Measurements from ENCODE around the gene DNAH8. TPM values are rescaled to one million over a fixed set of nuclear protein-coding genes. Genes with fewer than 3 reads are reported as not detected.

Gene DNAH8
- total RNA-seq, 1 donor from 2014 or later = 1.1 TPM

DNA sequence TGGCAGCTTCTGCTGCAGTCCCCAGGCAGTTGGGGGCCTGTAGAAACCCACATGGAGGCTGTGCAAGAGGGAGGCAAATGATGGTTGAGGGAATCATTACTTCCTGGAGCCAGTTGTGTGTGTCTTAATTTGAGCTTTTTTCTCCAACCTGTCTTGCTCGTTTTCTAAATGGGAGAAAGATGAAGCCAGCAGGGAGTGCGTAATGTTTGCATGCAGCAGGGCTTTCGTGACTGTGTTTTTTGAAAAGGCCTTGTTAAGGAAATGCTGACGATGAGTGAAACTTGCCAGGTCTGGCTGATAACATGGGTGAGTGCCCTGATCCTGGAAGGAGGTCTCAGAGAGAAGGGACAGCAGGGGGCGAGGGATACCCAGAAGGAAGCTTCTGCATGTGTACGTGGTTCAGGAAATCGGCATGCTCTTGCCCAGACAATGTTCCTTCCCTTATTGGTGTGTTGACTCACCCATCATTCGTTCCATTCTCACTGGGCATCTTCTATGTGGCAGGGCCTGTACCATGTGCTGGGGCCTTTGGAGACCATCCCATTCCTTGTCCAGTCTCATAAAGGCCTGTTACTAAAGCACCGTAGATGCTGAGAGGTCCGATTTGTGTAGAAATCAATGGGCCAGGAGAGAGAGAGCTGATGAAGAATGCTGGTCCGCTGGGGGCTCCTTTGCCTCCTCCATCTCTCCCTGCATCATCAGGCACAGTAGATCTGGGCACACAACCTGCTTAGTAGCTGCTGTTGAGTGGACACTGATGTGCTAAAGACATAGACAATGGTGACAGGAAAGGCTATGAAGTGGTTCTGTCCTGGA, 360.9 kb downstream of the DNAH8 start:
- no peak overlapping the region for H3K27ac Mint-ChIP-seq
- DNase-seq (ENCODE audit: low spot score) = no peak
- H3K9ac ChIP-seq = no peak overlapping the region

DNA sequence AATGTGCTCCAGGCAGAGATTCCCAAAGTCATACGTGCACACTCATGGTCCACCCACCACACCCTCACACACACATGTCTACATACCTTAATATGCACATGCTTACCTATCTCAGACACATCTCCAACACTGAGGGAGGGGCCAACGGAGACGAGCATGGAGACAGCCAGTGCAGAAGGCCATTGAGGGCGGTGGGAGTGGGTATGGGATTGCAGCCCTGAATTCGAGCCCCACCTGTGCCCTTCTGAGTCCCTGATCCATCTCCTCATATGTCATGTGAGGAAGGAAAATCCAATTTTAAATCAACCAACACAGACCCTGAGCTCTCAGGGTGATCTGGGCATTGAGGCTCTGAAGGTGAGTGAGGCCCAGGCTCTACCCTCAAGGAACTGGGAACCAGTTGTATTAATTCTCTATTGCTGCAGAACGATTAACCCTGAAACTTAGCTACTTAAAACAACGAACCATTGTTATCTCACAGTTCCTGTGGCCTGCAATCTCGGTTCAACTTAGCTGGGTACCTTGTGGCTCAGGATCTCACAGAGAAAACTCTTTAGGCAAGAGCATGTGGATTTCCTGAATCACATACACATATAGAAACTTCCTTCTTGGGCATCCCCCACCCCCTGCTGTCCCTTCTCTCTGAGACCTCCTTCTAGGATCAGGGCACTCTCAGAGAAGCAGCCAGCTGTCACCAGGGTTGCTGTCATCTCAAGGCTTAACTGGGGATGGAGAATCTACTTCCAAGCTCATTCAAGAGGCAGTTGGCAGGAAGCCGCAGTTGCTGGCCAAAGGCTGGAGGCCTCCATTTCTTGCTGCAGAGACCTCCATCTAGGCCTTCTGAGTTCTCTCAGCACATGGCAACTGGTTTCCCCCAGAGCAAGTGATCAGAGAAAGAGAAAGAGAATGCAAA, 361.8 kb downstream of the DNAH8 start:
- Histone ChIP-seq H3K9me3 (ENCODE audit: low read depth) (no peaks in the 10 kb centered on the region), H4K20me1 (ENCODE audit: low read depth) (no peaks in the 10 kb centered on the region), H2AFZ (replicated peaks) (no peak overlapping the region), H3K27ac (no peak overlapping the region), H3K36me3 (no peaks in the 10 kb centered on the region), H3K9ac (no peak overlapping the region), H3K27me3 (no peaks in the 10 kb centered on the region), H3K4me1 (no peaks in the 10 kb centered on the region), H3K79me2 (ENCODE audit: low read depth) (no peaks in the 10 kb centered on the region), H3K4me2 (no peak overlapping the region), H3F3A (ENCODE audit: low read depth) (no peaks in the 10 kb centered on the region), H3K4me3 (no peak overlapping the region)
- H3K4me3 Mint-ChIP-seq = no peak overlapping the region
- peaks cover 14% of the 10 kb centered on the region for H3K4me1 Mint-ChIP-seq
- H3K27me3 Mint-ChIP-seq (ENCODE audit: insufficient read depth, low read depth) = peaks cover 5% of the 10 kb centered on the region
- no peaks in the 10 kb centered on the region for H3K9me3 Mint-ChIP-seq
- no peak for DNase-seq (ENCODE audit: low spot score)
- TF ChIP-seq EZH2 (IDR thresholded peaks at IDR 0.05) (no peak), EZH2phosphoT487 (IDR thresholded peaks at IDR 0.05) (no peak)
- TF ChIP-seq, protein P1, sequence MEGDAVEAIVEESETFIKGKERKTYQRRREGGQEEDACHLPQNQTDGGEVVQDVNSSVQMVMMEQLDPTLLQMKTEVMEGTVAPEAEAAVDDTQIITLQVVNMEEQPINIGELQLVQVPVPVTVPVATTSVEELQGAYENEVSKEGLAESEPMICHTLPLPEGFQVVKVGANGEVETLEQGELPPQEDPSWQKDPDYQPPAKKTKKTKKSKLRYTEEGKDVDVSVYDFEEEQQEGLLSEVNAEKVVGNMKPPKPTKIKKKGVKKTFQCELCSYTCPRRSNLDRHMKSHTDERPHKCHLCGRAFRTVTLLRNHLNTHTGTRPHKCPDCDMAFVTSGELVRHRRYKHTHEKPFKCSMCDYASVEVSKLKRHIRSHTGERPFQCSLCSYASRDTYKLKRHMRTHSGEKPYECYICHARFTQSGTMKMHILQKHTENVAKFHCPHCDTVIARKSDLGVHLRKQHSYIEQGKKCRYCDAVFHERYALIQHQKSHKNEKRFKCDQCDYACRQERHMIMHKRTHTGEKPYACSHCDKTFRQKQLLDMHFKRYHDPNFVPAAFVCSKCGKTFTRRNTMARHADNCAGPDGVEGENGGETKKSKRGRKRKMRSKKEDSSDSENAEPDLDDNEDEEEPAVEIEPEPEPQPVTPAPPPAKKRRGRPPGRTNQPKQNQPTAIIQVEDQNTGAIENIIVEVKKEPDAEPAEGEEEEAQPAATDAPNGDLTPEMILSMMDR (IDR thresholded peaks at IDR 0.05) = no peak
- H3K27ac Mint-ChIP-seq = no peak overlapping the region
- H3K36me3 Mint-ChIP-seq = no peaks in the 10 kb centered on the region

More for the DNA sequence above, 360.9 kb downstream of the DNAH8 start:
- no peaks in the 10 kb centered on the region for H3K27me3 ChIP-seq
- H3K36me3 ChIP-seq = no peaks in the 10 kb centered on the region
- H3K9me3 ChIP-seq (ENCODE audit: low read depth) = no peaks in the 10 kb centered on the region
- no peaks in the 10 kb centered on the region for H3K9me3 Mint-ChIP-seq
- TF ChIP-seq EZH2phosphoT487 (IDR thresholded peaks at IDR 0.05) (no peak), EZH2 (IDR thresholded peaks at IDR 0.05) (no peak)
- TF ChIP-seq, protein P1 (IDR thresholded peaks at IDR 0.05) = no peak
- no peak overlapping the region for H2AFZ ChIP-seq (replicated peaks)
- H3K36me3 Mint-ChIP-seq = no peaks in the 10 kb centered on the region
- no peaks in the 10 kb centered on the region for H4K20me1 ChIP-seq (ENCODE audit: low read depth)
- H3K4me3 Mint-ChIP-seq = no peak overlapping the region
- H3K4me3 ChIP-seq = no peak overlapping the region
- no peak overlapping the region for H3K27ac ChIP-seq
- peaks cover 5% of the 10 kb centered on the region for H3K27me3 Mint-ChIP-seq (ENCODE audit: insufficient read depth, low read depth)
- H3K4me1 ChIP-seq = no peaks in the 10 kb centered on the region
- no peaks in the 10 kb centered on the region for H3K79me2 ChIP-seq (ENCODE audit: low read depth)
- H3K4me1 Mint-ChIP-seq = peaks cover 14% of the 10 kb centered on the region
- no peaks in the 10 kb centered on the region for H3F3A ChIP-seq (ENCODE audit: low read depth)
- no peak overlapping the region for H3K4me2 ChIP-seq

DNA sequence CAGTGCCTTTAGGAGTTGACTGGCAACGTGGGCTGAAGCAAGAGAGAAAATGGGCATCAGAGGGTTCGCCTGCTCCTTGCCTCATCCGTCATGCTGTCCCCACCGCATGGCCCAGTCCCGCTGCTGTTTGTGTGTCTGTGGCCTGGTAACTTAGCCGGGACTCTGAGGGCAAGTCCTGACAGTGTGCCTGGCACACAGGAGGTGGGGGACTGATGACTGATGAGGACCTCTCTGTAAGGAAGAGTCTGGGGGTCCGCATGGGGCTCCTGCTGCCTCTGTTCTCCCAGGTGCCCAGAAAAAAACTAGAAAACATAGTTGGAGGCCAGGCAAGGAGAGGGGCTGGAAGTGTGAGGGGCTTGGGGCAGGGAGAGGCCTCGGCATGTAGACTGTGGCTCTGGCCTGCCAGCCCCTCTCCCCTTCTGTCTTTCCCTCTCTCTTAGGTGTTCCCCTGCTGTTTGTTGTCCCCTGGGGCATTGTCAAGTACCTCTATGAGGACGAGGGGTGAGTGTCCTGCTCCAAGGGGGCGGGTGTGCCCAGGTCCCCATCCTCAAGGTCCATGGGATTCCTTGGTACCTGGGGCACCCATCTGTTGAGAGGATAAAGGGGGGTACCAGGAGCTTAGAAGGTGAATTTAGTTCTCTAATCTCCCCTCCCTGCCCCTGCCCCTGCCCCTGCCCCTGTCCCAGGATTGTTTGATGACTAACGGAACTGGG, 362.9 kb downstream of the DNAH8 start:
- H3K27ac ChIP-seq = no peak overlapping the region
- H3K27me3 ChIP-seq = no peaks in the 10 kb centered on the region
- no peaks in the 10 kb centered on the region for H3K9me3 ChIP-seq (ENCODE audit: low read depth)
- no peak overlapping the region for H2AFZ ChIP-seq (replicated peaks)
- H3F3A ChIP-seq (ENCODE audit: low read depth) = no peaks in the 10 kb centered on the region
- H3K79me2 ChIP-seq (ENCODE audit: low read depth) = no peaks in the 10 kb centered on the region
- TF ChIP-seq EZH2 (IDR thresholded peaks at IDR 0.05) = no peak
- TF ChIP-seq, protein P1 (IDR thresholded peaks at IDR 0.05) = no peak
- no peak for TF ChIP-seq EZH2phosphoT487 (IDR thresholded peaks at IDR 0.05)
- Mint-ChIP-seq H3K9me3 (no peaks in the 10 kb centered on the region), H3K4me3 (no peak overlapping the region), H3K27ac (no peak overlapping the region), H3K4me1 (peaks cover 14% of the 10 kb centered on the region), H3K36me3 (no peaks in the 10 kb centered on the region), H3K27me3 (ENCODE audit: insufficient read depth, low read depth) (peaks cover 7% of the 10 kb centered on the region)
- no peak overlapping the region for H3K4me2 ChIP-seq
- H3K9ac ChIP-seq = no peak overlapping the region
- H3K4me3 ChIP-seq = no peak overlapping the region
- H3K4me1 ChIP-seq = no peaks in the 10 kb centered on the region
- H3K36me3 ChIP-seq = no peaks in the 10 kb centered on the region
- DNase-seq (ENCODE audit: low spot score) = no peak
- no peaks in the 10 kb centered on the region for H4K20me1 ChIP-seq (ENCODE audit: low read depth)

Measured in neural progenitor cell (in vitro differentiated cells).